Fibroblast of the aortic adventitia (primary cell): ENCODE data around the gene TET1. TPM values are rescaled to one million over a fixed set of nuclear protein-coding genes. Genes with fewer than 3 reads are reported as not detected.

ENCODE experiments used
- DNase-seq: peaks from one replicate; pipeline ENCODE4 v3.0.0-alpha.2; 2010; ENCODE audit warnings: low read depth
- H3K4me3 ChIP-seq: 2 replicates; pipeline ENCODE4 v1.5.1; 2011; ENCODE audit warnings: low read depth, mild to moderate bottlenecking, control low read depth, low read length, moderate library complexity
- CTCF ChIP-seq: IDR thresholded peaks from 2 replicates; pipeline ENCODE4 v1.5.1; 2011; ENCODE audit warnings: mild to moderate bottlenecking, low read length, control low read depth, inconsistent platforms; ENCODE audit not compliant: insufficient read depth
- total RNA-seq: library from RNA; depleted of rRNA; stranded (reverse); fragments of >200 nt; gene quantifications from 2 replicates; pipeline ENCODE4 v1.2.3, GENCODE V29; 2012; ENCODE audit warnings: low replicate concordance

The TET1 gene
- total RNA-seq, 1 donor: 9.3 TPM

GRCh38 chr10:68564712-68565111 lies 4.6 kb downstream of the TET1 start:
- TF ChIP-seq CTCF: no peak
- H3K4me3 ChIP-seq: no peak overlapping the region
- DNase-seq: no peak

- no peak overlapping the region for H3K4me3 ChIP-seq
- DNase-seq: no peak
- no peak for TF ChIP-seq CTCF
Observed at GRCh38 chr10:68565658-68566057, 5.5 kb downstream of the TET1 start.

- TF ChIP-seq CTCF: no peak
- no peak overlapping the region for H3K4me3 ChIP-seq
- DNase-seq: peak; percentile 50
Observed at GRCh38 chr10:68566351-68566750, 6.2 kb downstream of the TET1 start.

- TF ChIP-seq CTCF: no peak
- no peak overlapping the region for H3K4me3 ChIP-seq
- no peak for DNase-seq
Observed at GRCh38 chr10:68566955-68567354, 6.8 kb downstream of the TET1 start.

- TF ChIP-seq CTCF: no peak
Observed at GRCh38 chr10:68572151-68572550, 12.0 kb downstream of the TET1 start.

GRCh38 chr10:68574051-68574450 lies 13.9 kb downstream of the TET1 start:
- DNase-seq: no peak
- TF ChIP-seq CTCF: no peak
- H3K4me3 ChIP-seq: no peak overlapping the region

More at GRCh38 chr10:68572151-68572550, 12.0 kb downstream of the TET1 start:
- H3K4me3 ChIP-seq: no peak overlapping the region
- no peak for DNase-seq

- H3K4me3 ChIP-seq: no peak overlapping the region
- no peak for TF ChIP-seq CTCF
- no peak for DNase-seq
Observed at GRCh38 chr10:68576118-68576517, 16.0 kb downstream of the TET1 start.
